Measurements from ENCODE around the gene MED13L. TPM values are rescaled to one million over a fixed set of nuclear protein-coding genes. Genes with fewer than 3 reads are reported as not detected.

Gene MED13L
- total and polyA plus RNA-seq, 2 of the 8 experiments (the other 6 are each of a cell fraction or from before 2014, with no cell fraction given): 15.9 to 51.7 TPM

DNA sequence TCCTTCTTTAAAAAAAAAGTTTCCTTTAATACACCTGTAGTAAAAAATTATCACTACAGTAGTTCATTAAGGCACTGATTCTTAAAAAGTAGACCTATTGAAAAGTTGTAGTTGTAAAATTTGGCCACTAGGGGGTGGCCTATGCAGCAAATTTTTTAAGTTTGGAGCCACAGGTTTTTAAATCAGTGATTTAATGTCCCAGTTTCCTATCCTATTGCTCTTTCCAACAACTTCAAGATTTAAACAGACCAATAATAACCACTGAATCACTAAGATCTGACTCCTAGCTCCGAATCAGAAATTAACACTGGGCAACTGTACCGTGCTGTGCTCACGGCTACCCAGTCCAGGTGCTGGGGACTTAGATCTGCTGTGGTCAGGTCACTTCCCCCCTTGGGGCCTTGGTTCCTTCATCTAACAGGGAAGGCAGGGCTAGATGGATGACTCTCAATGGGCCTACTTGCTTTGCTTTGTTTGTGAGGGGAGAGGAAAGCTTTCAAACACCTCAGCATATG lies 279.3 kb downstream of the MED13L start:
- no peaks in the 10 kb centered on the region for H3K27me3 ChIP-seq (replicated peaks in 1 of 4; ENCODE audit: control insufficient read depth in 3 of 4, extremely low read depth in 1 of 4, insufficient read depth in 3 of 4, low read length in 3 of 4)
- 0 out of 2 replicates have a peak overlapping the region, but pooled peaks have one; percentile 52 for H2AFZ ChIP-seq (ENCODE audit: low read length)
- ChIA-PET CTCF (ENCODE audit: partially characterized antibody) (interaction anchor here (0.7 to 3.4 kb wide), 27 partner anchors 10 to 692 kb away, joined by 3 to 28 read pairs (median 4); no protein-coding TSS in a partner anchor), POLR2A (ENCODE audit: partially characterized antibody) (no interaction called here)
- H3K9ac ChIP-seq (replicated peaks in 1 of 4; ENCODE audit: extremely low read depth in 1 of 4, low read depth in 3 of 4, low read length in 3 of 4): no peak overlapping the region
- no peaks in the 10 kb centered on the region for H3K79me2 ChIP-seq (ENCODE audit: control insufficient read depth in 1 of 2, insufficient read depth in 2 of 2, low read length in 2 of 2)
- H3K4ac ChIP-seq (replicated peaks; ENCODE audit: insufficient read length, low read depth, low read length): no peak overlapping the region
- H3K23ac ChIP-seq (ENCODE audit: insufficient read length): no peak overlapping the region
- no peak overlapping the region for H3K18ac ChIP-seq (ENCODE audit: extremely low read depth, low read length)
- FAIRE-seq: peak; percentile 85
- H3K23me2 ChIP-seq (ENCODE audit: low read depth, low read length): no peaks in the 10 kb centered on the region
- no peak overlapping the region for H4K8ac ChIP-seq (ENCODE audit: extremely low read depth, insufficient read depth, low read length)
- no peak overlapping the region for H2BK15ac ChIP-seq (ENCODE audit: low read length)
- DNase-seq (ENCODE audit: low read depth in 1 of 2, low spot score in 2 of 2): peak; percentile 13 to 61
- no peak overlapping the region for H4K91ac ChIP-seq (replicated peaks; ENCODE audit: insufficient read length, low read length)
- no peaks in the 10 kb centered on the region for H3K9me3 ChIP-seq (ENCODE audit: insufficient read depth in 2 of 2, low read depth in 1 of 2, low read length in 1 of 2)
- H2AK5ac ChIP-seq (ENCODE audit: low read depth, low read length): no peak overlapping the region
- H3K79me1 ChIP-seq (ENCODE audit: low read depth, low read length): no peaks in the 10 kb centered on the region
- no peak overlapping the region for H3K4me3 ChIP-seq (ENCODE audit: extremely low read depth in 1 of 4, insufficient read depth in 2 of 4, low read depth in 3 of 4, low read length in 4 of 4)
- H2BK5ac ChIP-seq (ENCODE audit: low read depth, low read length): no peak overlapping the region
- peak overlapping the region in 1 of 2 experiments; percentile 22; a peak in 3 of 4 replicates for H3K4me2 ChIP-seq (ENCODE audit: insufficient read depth in 1 of 2, low read depth in 2 of 2, low read length in 2 of 2)
- TF ChIP-seq, protein P1, sequence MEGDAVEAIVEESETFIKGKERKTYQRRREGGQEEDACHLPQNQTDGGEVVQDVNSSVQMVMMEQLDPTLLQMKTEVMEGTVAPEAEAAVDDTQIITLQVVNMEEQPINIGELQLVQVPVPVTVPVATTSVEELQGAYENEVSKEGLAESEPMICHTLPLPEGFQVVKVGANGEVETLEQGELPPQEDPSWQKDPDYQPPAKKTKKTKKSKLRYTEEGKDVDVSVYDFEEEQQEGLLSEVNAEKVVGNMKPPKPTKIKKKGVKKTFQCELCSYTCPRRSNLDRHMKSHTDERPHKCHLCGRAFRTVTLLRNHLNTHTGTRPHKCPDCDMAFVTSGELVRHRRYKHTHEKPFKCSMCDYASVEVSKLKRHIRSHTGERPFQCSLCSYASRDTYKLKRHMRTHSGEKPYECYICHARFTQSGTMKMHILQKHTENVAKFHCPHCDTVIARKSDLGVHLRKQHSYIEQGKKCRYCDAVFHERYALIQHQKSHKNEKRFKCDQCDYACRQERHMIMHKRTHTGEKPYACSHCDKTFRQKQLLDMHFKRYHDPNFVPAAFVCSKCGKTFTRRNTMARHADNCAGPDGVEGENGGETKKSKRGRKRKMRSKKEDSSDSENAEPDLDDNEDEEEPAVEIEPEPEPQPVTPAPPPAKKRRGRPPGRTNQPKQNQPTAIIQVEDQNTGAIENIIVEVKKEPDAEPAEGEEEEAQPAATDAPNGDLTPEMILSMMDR (IDR thresholded peaks at IDR 0.05; ENCODE audit: control extremely low read depth in 1 of 3, insufficient read depth in 1 of 3, low read depth in 1 of 3, low read length in 3 of 3): peak in 2 of 3 experiments; percentile 32 to 43; a peak in 2 of 4 replicates
- no peak for TF ChIP-seq BRCA1 (IDR thresholded peaks at IDR 0.05; ENCODE audit: low read depth, low read length)
- TF ChIP-seq RAD21 (IDR thresholded peaks at IDR 0.05 in 1 of 2, conservative IDR thresholded peaks at IDR 0.05 in 1 of 2; ENCODE audit: low read depth in 2 of 2, low read length in 2 of 2): peak; percentile 61 to 64
- H3K56ac ChIP-seq (replicated peaks; ENCODE audit: insufficient read length, low read depth, low read length): no peak overlapping the region
- peaks cover 3 to 29% (median 8%) of the 10 kb centered on the region in 4 experiments; a peak in 6 of 8 replicates for H3K36me3 ChIP-seq (ENCODE audit: control insufficient read depth in 2 of 4, insufficient read depth in 4 of 4, low read length in 3 of 4)
- no peak overlapping the region for H2BK120ac ChIP-seq (replicated peaks; ENCODE audit: low read depth, low read length)
- no peak overlapping the region for H2BK20ac ChIP-seq (ENCODE audit: low read length)
- no peak overlapping the region for H3K14ac ChIP-seq (ENCODE audit: insufficient read length)
- no peaks in the 10 kb centered on the region for H4K20me1 ChIP-seq (replicated peaks in 1 of 2; ENCODE audit: control insufficient read depth in 1 of 2, insufficient read depth in 2 of 2, low read length in 2 of 2)
- WGBS, 2 experiments (ENCODE audit: extremely low coverage in 1 of 2, insufficient coverage in 1 of 2, insufficient read length in 1 of 2, insufficient replicate concordance in 2 of 2, low coverage in 1 of 2, low lambda C conversion rate in 2 of 2, missing lambda C conversion rate in 1 of 2): 41% methylated on average over 3 of the region's 3 CpGs; no CpG with 5 or more reads in 1 of the 2 experiments
- H3K27ac ChIP-seq (ENCODE audit: low read depth, low read length): no peak overlapping the region
- no peak overlapping the region for H2BK12ac ChIP-seq (ENCODE audit: low read depth, low read length)
- peaks cover 0 to 4% (median under 1%) of the 10 kb centered on the region in 4 experiments; a peak in 1 of 7 replicates for H3K4me1 ChIP-seq (replicated peaks in 1 of 4; ENCODE audit: control insufficient read depth in 3 of 4, insufficient read depth in 4 of 4, low read length in 3 of 4)
- H4K5ac ChIP-seq (ENCODE audit: insufficient read length, low read depth, low read length): no peak overlapping the region
